ENCODE data around the gene FAAH2.
"Not testable (repeated sequence)": the region's sequence is repeated elsewhere in the genome, so short reads cannot be mapped to it uniquely, and the experiment has no call there.

Gene FAAH2, protein sequence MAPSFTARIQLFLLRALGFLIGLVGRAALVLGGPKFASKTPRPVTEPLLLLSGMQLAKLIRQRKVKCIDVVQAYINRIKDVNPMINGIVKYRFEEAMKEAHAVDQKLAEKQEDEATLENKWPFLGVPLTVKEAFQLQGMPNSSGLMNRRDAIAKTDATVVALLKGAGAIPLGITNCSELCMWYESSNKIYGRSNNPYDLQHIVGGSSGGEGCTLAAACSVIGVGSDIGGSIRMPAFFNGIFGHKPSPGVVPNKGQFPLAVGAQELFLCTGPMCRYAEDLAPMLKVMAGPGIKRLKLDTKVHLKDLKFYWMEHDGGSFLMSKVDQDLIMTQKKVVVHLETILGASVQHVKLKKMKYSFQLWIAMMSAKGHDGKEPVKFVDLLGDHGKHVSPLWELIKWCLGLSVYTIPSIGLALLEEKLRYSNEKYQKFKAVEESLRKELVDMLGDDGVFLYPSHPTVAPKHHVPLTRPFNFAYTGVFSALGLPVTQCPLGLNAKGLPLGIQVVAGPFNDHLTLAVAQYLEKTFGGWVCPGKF

DNA sequence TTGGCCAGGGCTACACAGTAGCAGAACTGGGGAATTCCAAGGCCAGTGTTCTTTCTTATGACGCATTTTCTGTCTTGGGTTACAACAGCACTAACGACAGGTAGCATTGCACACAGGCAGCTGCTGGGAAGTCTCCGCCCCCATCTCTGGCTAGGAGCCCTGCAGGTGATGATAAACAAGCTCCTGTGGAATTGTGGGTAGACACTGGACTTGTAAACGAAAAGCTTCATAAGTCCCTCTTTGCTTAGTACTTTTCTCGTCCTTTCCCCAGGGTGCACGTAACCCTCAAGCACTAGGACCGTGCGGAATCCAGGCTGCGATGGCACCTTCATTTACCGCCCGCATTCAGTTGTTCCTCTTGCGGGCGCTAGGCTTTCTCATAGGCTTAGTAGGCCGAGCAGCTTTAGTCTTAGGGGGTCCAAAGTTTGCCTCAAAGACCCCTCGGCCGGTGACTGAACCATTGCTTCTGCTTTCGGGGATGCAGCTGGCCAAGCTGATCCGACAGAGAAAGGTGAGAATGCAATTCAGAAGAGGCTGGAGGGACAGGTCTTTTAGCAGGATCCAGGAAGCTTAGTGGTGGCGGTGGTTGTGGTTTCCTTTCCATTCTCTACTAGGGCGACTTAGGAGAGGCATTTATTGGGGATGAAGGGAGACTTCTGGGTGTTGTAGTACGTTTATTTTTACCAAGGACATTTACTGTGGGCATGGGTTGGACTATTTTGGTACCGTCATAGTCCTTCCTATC is at the start of gene FAAH2:
Gene FAAH2 (plus strand): TSS at position 200 of the 745 bp plus-strand sequence. CDS start 120 bp downstream, at position 320.
- DNase-seq: no peak

DNA sequence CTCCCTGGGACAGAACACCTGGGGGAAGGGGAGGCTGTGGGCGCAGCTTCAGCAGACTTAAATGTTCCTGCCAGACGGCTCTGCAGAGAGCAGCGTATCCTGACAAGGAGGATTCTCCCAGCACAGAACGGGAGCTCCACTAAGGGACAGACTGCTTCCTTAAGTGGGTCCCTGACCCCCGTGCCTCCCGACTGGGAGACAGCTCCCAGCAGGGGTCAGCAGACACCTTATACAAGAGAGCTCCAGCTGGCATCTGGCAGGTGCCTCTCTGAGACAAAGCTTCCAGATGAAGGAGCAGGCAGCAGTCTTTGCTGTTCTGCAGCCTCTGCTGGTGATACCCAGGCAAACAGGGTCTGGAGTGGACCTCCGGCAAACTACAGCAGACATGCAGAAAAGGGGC is 44.5 kb upstream of the FAAH2 start:
- no peak for DNase-seq

DNA sequence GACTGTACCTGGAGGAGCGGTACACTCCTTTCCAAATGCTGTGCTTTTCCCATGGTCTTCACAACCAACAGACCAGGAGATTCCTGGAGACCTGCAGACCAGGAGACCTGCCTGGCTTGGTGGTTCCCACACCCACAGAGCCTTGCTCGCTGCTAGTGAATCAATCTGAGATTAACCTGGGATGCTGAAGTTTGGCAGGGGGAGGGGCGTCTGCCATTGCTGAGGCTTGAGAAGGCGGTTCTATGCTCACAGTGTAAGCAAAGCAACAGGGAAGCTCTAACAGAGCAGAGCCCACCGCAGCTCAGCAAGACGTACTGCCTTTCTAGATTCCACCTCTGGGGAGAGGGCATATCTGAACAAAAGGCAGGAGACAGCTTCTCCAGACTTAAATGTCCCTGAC is 34.5 kb upstream of the FAAH2 start:
- DNase-seq: no peak

DNA sequence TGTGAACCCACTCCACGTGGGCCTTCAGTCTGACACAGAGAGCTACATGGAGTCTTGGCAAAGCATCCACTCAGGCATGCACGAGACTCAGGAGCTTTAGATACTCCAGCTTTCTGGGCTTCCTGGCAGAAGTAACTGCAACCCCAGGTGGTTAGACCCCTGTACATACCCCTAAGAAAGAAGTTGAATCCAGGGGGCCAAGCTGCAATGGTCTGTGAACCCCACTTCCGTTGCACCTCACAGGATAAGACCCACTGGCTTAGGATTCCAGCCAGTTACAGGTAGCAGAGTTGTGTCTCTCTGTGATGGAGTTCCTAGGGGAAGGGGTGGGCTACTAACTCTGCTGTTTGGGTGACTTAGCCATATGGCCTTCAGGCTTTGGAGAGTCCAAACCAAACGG is 21.4 kb upstream of the FAAH2 start:
- DNase-seq: no peak

DNA sequence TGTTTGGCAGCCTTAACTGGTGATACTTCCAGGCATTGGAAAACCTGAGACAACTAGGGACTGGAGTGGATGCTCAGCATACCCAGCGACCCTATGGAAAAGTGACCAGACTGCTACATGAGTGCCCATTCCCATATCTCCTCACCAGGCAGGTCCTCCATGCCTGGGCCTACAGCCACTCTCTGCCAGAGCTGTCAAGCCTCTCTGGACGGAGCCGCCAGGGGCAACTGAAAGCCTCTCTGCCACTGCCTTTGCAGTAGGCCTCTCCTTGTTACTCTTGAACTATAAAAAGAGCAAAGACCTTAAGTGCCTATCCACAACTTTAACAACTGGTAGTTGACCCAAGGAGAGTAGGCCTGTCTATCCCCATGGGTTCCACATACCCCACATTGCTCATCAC is 20.2 kb upstream of the FAAH2 start:
- no peak for DNase-seq

DNA sequence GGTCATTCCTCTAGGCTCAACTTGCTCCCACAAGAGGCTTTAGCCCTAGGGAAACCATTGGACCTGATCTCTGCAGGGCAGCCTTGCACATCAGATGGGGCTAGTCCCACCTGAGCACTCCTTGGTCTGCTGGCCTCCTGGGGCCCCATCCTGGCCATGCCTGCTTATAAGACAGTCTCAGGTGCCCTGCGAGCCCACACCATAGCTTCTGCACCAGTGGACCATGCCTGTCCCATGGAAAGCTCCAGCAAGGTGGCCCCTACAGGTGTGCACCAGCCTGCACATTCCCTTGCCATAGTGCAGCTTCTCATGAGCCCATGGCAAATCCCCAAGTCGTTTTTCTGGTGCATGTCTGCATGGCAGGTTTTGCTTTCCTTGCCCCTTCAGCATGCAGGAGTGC is 19.6 kb upstream of the FAAH2 start:
- no peak for DNase-seq

DNA sequence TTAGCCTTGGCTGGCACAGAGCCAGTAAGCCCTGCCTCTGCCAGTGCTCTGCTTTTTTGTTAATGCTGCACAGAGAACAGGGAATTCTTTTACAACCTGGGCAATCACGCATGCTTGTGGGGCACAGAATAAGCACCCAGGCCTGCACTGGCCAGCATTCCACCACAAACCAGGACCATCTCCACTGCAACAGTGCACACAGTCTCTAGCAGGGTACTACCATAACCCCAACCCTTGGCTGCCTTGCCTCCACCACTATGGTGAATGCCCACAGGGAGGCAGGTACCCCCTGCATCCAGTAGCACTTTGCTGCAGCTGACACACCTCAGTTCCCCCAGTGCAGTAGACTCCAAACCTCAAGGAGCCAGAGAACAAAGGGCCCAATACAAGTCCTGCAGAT is 19.2 kb upstream of the FAAH2 start:
- no peak for DNase-seq

DNA sequence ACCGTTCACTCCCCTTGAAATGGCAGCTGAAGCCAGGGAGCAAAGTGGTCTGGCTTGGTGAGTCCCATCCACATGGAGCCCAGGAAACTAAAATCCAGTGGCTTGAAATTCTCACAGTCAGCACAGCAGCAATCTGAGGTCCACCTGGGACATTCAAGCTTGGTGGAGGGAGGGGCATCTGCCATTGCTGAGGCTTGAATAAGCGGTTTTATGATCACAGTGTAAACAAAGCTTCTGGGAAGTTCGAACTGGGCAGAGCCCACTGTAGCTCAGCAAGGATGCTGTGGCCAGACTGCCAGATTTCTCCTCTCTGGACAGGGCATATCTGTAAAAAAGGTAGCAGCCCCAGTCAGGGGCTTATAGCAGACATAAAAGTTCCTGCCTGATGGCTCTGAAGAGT is 15.5 kb upstream of the FAAH2 start:
- no peak for DNase-seq

DNA sequence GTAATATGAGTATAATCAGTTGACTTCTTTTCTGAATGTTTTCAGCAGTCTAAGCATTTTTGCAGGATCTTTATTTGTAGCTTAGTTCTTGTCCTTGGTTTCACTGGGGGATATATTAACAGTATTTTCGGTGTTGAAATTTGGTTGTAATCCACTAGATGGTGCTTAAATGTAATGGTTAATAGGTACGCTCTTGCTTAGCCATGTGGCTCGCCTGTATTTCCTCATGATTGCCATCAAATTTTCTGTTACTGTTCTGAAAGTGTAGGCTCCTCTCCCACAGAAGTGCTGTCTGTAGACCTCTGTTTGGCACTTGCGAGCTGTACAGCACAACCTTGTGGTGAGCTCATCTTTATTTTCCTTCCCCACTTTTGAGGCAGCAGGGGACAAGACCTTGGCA is 3.9 kb upstream of the FAAH2 start:
- no peak for DNase-seq

DNA sequence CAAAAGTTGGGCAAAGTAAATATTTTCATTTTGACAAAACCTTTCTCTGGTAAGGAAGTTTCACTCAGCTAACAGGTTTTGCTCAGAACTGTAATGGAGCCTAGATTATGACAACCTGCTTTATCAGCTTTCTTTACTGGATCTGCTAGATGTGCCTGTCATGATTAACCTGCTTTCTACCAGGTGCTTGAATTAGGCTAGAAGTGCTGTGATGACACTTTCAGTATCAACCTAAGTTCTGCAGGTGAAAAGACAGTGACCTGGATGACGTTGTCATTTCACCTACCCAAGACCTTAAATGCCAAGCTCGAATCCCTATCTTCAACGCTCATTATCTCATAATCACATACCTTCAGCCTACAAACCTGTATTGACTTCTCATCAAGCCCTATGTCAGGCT is 1.5 kb upstream of the FAAH2 start:
- no peak for DNase-seq

DNA sequence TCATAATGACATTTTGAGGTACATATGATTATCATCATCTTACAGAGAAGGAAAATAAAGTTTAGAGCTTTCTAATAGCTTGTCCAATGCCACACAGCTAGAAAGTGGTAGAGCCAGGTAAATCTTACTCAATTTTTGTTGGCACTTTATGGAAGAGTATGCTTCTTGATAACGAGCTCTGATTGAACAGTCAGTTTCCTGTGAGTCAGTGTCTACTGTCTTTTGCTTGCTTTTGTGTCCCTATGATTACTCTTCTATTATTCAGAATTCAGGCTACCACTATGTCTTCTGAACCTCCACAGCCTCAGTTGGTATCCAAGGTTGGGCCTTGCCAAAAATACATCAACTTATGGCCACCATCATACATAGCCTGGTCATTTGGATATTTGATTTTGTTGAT is 2.6 kb downstream of the FAAH2 start:
- DNase-seq: no peak

DNA sequence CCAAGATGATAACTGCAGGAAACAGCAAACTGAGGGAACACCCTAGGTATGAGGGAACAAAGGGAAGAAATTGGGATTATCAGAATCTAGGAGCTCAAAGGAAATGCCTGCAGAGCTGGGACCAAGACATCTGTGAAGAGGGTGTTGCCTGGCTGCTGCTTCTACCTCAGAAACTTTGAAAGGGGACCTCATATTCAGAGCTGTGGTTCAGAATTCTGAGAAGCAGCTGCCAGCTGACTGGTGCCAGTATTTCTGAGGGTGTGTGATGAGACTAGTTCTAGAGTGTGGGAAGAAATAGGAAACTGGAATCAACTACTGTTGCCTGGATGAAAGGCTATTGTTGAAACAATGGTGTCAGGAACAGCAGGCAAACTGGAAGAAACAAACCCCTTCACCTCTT is 8.5 kb downstream of the FAAH2 start:
- no peak for DNase-seq

DNA sequence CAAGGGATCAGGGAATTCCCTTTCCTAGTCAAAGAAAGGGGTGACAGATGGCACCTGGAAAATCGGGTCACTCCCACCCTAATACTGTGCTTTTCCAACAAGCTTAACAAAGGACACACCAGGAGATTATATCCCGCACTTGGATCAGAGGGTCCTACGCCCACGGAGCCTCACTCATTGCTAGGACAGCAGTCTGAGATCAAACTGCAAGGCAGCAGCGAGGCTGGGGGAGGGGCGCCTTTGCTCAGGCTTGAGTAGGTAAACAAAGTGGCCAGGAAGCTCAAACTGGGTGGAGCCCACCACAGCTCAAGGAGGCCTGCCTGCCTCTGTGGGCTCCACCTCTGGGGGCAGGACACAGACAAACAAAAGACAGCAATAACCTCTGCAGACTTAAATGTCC is 9.2 kb downstream of the FAAH2 start:
- DNase-seq: not testable (repeated sequence)

DNA sequence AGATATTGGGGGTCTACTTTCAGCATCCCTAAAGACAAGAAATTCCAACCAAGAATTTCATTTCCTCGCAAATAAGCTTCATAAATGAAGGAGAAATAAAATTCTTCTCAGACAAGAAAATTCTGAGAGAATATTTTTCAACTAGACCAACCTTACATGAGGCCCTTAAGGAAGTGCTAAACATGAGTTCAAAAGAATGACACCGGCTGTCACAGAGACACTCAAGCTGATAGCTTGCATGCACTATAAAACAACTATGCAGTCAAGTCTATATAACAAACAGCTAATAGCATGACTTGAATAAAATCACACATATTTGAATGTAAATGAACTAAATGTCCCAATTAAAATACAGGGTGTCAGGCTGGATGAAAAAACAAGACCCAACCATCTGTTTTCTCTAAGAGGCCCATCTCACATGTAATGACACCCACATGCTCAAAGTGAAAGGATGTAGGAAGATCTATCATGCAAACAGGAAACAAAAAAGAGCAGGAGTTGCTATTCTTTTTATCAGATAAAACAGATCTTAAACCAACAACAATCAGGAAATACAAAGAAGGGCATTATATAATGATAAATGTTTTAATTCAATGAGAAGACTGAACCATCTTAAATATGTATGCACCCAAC is 27.2 kb downstream of the FAAH2 start:
- no peak for DNase-seq

DNA sequence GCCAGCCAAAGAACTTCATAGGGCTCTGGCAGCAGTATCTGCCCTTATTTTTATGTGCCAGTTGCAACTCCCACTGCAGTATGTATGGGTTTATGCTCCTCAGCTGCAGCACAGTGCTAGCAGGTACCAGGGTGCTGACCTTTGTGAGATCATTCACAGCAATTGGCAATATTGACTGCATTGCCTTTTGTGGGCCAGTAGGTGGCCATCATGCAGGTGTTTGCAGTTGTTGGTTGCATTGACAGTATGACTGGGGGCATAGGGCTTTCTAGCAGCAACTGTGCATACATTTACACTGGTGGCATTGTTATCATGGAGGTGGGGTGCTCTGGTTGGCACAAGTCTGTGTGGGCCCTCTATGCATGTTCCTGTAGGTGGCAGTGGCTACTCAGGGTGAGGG is 42.5 kb downstream of the FAAH2 start:
- no peak for DNase-seq

DNA sequence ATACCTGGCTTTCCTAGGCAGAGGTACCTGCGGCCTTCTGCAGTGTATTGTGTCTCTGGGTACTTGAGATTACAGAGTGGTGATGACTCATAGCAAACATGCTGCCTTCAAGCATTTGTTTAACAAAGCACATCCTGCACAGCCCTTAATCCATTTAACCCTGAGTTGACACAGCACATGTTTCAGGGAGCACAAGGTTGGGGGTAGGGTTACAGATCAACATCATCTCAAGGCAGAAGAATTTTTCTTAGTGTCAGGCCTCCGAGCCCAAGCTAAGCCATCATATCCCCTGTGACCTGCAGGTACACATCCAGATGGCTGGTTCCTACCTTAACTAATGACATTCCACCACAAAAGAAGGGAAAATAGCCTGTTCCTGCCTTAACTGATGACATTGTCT is 49.3 kb downstream of the FAAH2 start:
- DNase-seq: not testable (repeated sequence)

DNA sequence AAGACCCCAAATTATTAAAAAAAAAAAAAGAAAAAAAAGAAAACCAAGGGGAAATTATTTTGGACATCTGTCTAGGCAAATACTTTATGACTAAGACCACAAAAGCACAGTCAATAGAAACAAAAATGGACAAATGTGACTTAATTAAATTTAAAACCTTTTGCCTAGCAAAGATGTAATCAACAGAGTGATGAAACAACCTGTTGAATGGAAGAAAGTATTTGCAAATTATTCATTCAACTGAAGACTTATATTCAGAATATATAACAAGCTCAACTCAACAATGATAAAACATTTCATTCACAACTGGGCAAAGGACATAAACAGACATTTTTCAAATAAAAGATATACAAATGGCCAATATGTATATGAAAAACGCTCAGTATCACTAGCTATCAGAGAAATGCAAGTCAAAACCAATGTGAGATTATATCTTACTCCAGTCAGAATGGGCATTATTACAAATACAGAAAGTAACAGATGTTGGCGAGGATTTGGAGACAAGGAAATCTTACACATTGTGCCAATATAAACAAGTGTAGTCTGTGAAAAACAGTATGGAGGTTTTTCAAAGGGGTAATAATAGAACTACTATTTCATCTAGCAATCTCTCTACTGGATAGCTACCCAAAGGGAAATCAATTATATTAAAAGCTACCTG is 67.1 kb downstream of the FAAH2 start:
- DNase-seq: no peak

DNA sequence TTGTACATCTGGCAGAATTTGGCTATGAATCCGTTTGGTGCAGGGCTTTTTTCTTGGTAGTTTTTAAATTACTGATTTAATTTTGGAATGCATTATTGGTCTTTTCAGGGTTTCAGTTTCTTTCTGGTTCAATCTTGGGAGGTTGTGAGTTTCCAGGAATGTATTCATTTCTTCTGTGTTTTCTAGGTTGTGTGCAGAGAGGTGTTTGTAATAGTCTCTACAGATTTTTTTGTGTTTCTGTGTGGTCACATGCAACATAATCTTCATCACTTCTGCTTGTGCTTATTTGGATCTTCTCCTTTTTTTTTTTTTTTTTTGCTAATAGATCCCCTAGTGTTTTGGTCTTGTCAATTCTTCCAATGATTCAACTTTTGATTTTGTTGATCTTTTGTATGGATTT is 77.6 kb downstream of the FAAH2 start:
- DNase-seq: no peak

DNA sequence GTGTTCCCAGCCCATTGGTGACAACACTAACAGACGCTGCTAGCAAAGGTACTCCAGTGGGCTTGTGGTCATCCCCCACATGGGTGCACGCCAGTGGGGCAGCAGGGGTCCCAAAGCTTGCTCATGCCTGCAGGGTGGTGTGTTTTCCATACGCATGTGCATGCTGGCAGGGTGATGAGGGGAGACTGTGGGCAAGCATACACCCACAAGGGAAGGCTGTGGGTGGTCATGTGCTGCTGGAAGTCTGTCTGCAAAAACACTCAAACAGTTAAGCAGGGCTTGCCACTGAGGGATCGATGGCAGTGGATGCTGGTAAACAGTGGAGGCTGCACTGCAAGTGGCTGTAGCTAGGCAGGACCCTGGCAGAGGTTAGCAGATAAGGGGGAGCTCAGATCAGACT is 79.9 kb downstream of the FAAH2 start:
- no peak for DNase-seq

DNA sequence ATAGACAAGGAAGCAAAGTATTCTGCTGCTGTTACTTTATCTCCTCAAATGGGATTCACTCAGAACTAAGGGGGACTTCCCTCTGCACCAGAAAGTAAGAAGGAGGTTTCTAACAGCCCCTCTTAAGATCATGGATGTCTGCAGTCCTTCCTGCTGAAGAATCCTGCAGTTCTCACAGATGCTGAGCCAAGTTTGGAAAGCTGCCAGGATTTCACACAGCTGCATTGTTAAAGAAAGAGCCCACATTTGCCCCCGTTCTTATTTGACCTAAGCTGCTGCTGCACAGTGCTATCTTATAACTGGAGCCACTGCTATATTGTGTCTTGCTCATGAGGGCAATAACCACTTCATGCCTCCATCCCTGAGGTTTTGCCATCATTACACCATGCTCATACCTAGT is 81.1 kb downstream of the FAAH2 start:
- no peak for DNase-seq

DNA sequence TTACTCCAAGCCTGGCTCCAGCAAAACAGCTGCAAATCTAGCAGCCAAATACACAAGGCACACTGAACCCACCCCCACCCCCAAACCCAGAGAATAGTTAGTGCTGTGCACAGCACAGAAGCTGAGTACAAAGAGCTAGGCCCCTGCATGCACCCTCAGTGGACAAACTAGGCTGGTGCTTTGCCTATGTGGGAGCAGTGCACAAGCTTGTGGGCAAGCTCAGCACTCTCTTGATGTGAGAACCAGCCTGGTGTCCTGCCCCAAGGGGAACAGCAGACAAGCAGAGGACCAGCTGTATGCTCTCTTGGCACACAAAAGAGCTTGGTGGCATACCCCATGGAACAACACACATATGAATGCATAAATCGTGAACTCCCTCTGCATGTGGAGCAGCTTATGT is 81.7 kb downstream of the FAAH2 start:
- no peak for DNase-seq

DNA sequence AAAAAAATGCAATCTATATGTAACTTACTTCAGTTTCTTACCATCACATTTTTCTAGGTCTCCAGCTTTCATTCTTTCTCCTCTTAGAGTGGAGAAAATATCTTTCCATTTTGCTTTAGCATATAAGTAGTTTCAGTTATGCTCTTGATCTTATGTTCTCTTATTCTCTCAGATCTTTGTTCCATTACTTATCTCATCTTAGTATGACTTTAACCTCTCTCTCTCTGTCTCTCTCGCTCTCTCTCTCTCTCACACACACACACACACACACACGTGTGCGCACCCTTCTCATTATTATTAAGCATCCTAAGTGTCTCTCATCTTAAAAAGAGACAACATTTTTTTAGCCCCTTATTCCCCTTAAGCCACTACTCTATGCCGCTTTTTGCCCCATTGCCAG is 92.8 kb downstream of the FAAH2 start:
- DNase-seq: no peak
